Endothelial cell of umbilical vein (primary cell): ENCODE measurements around the gene NRM. TPM values are rescaled to one million over a fixed set of nuclear protein-coding genes. Genes with fewer than 3 reads are reported as not detected.

Experiments used
- BruUV-seq: library from RNA; stranded (reverse); fragments of 400-500 nt; replicated peaks from 2 replicates; lab custom pipeline; 2021; lab: Mats Ljungman, UMichigan
- CTCF ChIA-PET: fragments of 300-600, 350-600 bp; sonication (Branson Sonifier 250); formaldehyde crosslinking; loops from one replicate; lab custom pipeline; 2021; ENCODE audit warnings: antibody characterized with exemption, inconsistent platforms; lab: Charles Lee
- POLR2A ChIA-PET: fragments of 300-600, 350-600 bp; sonication (Branson Sonifier 250); formaldehyde crosslinking; loops from one replicate; lab custom pipeline; 2021; ENCODE audit warnings: antibody characterized with exemption, inconsistent platforms; lab: Charles Lee
- DNase-seq: peaks from one replicate; pipeline ENCODE4 v3.0.0-alpha.2; 2011; ENCODE audit warnings: low read depth, low spot score
- FAIRE-seq: peaks from 2 replicates; lab custom pipeline; 2011; peaks lifted over from hg19 to GRCh38; lab: Jason Lieb, UNC
- H2AFZ ChIP-seq: 2 replicates; pipeline ENCODE4 v1.6.0; 2012; ENCODE audit warnings: low read depth, low read length, control low read depth, inconsistent platforms
- H3K27ac ChIP-seq: 2 replicates; pipeline ENCODE4 v1.5.1; 2011; ENCODE audit warnings: low read depth, mild to moderate bottlenecking, control low read depth, low read length, moderate library complexity; ENCODE audit not compliant: insufficient read depth
- H3K27me3 ChIP-seq, 2 experiments: 2 replicates each; pipeline versions ENCODE4 v1.6.0 to v1.6.1; 2011; ENCODE audit warnings: low read length in 2 of 2, mixed read lengths in 1 of 2; ENCODE audit not compliant: control insufficient read depth in 2 of 2, insufficient read depth in 2 of 2
- H3K36me3 ChIP-seq, 2 experiments: 2 replicates in 1 of 2; 3 replicates in 1 of 2; pipeline ENCODE4 v1.5.1; 2011; ENCODE audit warnings: low read length in 2 of 2, mild to moderate bottlenecking in 1 of 2, moderate library complexity in 1 of 2; ENCODE audit not compliant: control insufficient read depth in 2 of 2, insufficient read depth in 2 of 2; ENCODE audit errors: extremely low read depth in 1 of 2
- H3K4me1 ChIP-seq: 3 replicates; pipeline ENCODE4 v1.5.1; 2011; ENCODE audit warnings: mild to moderate bottlenecking, low read length; ENCODE audit not compliant: control insufficient read depth, insufficient read depth; ENCODE audit errors: extremely low read depth
- H3K4me2 ChIP-seq: 2 replicates; pipeline ENCODE4 v1.6.1; 2011; ENCODE audit warnings: low read length, control low read depth, mixed read lengths; ENCODE audit not compliant: insufficient read depth
- H3K4me3 ChIP-seq, 3 experiments: fragments of 200-600 bp in 1 of 3; sonication (generic), shearing (Covaris generic) in 1 of 3; replicated peaks in 1 of 3; 2 replicates each; pipeline ENCODE4 v1.5.1; 2011 to 2016; ENCODE audit warnings: control low read depth in 3 of 3, low read length in 3 of 3, mild to moderate bottlenecking in 2 of 3, inconsistent platforms in 1 of 3, low read depth in 1 of 3, moderate library complexity in 1 of 3; ENCODE audit not compliant: insufficient read depth in 1 of 3
- H3K79me2 ChIP-seq: 2 replicates; pipeline ENCODE4 v1.6.0; 2012; ENCODE audit warnings: low read length, inconsistent platforms; ENCODE audit not compliant: control insufficient read depth, insufficient read depth
- H3K9ac ChIP-seq: replicated peaks from 2 replicates; pipeline ENCODE3; 2011; ENCODE audit warnings: low read length, control low read depth; ENCODE audit not compliant: insufficient read depth; ENCODE audit errors: extremely low read depth
- H3K9me1 ChIP-seq: replicated peaks from 3 replicates; pipeline ENCODE4 v1.6.0; 2011; ENCODE audit warnings: mild to moderate bottlenecking, low read length; ENCODE audit not compliant: control insufficient read depth, insufficient read depth; ENCODE audit errors: extremely low read depth
- H3K9me3 ChIP-seq: replicated peaks from 2 replicates; pipeline ENCODE4 v1.5.1; 2012; ENCODE audit warnings: low read length, inconsistent platforms; ENCODE audit not compliant: control insufficient read depth, insufficient read depth
- H4K20me1 ChIP-seq: replicated peaks from 2 replicates; pipeline ENCODE3; 2011; ENCODE audit warnings: mild to moderate bottlenecking, low read length; ENCODE audit not compliant: control insufficient read depth, insufficient read depth; ENCODE audit errors: extremely low read depth
- EZH2 ChIP-seq: IDR thresholded peaks from 2 replicates; pipeline ENCODE4 v1.6.1; 2012; ENCODE audit warnings: borderline replicate concordance, low read depth, mild to moderate bottlenecking, moderate library complexity, low read length, inconsistent platforms; ENCODE audit not compliant: severe bottlenecking
- FOS ChIP-seq: IDR thresholded peaks from 2 replicates; pipeline ENCODE4 v1.6.1; 2011; ENCODE audit warnings: mild to moderate bottlenecking, low read length, moderate library complexity, borderline replicate concordance; ENCODE audit not compliant: insufficient read depth
- GATA2 ChIP-seq: IDR thresholded peaks from 2 replicates; pipeline ENCODE4 v1.7.0; 2011; ENCODE audit warnings: low read depth, mild to moderate bottlenecking, moderate library complexity, mixed read lengths, low read length; ENCODE audit not compliant: insufficient read length, insufficient read depth
- JUN ChIP-seq: IDR thresholded peaks from 2 replicates; pipeline ENCODE4 v1.6.1; 2011; ENCODE audit warnings: borderline replicate concordance, low read depth; ENCODE audit not compliant: insufficient read length, insufficient read depth
- MAX ChIP-seq: IDR thresholded peaks from 2 replicates; pipeline ENCODE4 v1.6.1; 2011; ENCODE audit not compliant: insufficient read depth, insufficient read length
- MYC ChIP-seq: IDR thresholded peaks from one replicate; pipeline ENCODE4 v1.6.1; 2011; ENCODE audit warnings: mild to moderate bottlenecking, low read depth, low read length
- POLR2A ChIP-seq: IDR thresholded peaks from 2 replicates; pipeline ENCODE4 v1.6.1; 2012; ENCODE audit warnings: low read depth, mild to moderate bottlenecking, control low read depth, low read length
- POLR2AphosphoS5 ChIP-seq: IDR thresholded peaks from 2 replicates; pipeline ENCODE4 v1.6.1; 2012; ENCODE audit warnings: low read depth, mild to moderate bottlenecking, control low read depth, low read length, moderate library complexity; ENCODE audit not compliant: insufficient read depth
- dilution Hi-C: fragments of 300-500 bp; cut with MboI; formaldehyde crosslinking; loops from one replicate; pipeline ENCODE4 v1.15.0; 2019; ENCODE audit warnings: low sequenced_read_pairs; ENCODE audit not compliant: extremely low pct_ligation_motif_present
- intact Hi-C: fragments of 100-400 bp; cut with micrococcal nuclease; formaldehyde crosslinking; loops from one replicate; pipeline ENCODE4 v1.10.0; 2022
- polyA plus RNA-seq, 4 experiments: library from polyadenylated mRNA; depleted of rRNA in 3 of 4; stranded (reverse) in 3 of 4; unstranded in 1 of 4; fragments of >200 nt; gene quantifications; 2 replicates each; pipeline versions ENCODE4 v1.2.1 to v1.2.3, GENCODE V29; 2011 to 2012; ENCODE audit warnings: missing spikeins in 1 of 4
- total RNA-seq: library from RNA; stranded (reverse); gene quantifications from 2 replicates; pipeline ENCODE4 v1.2.3, GENCODE V29; 2021
- TF ChIP-seq, protein P1 (sequence below), 2 donors: IDR thresholded peaks; 1 replicate in 1 of 2; 2 replicates in 1 of 2; pipeline ENCODE4 v1.5.1; 2011; ENCODE audit warnings: low read length in 2 of 2, mild to moderate bottlenecking in 2 of 2, moderate library complexity in 2 of 2, control low read depth in 1 of 2, inconsistent platforms in 1 of 2, low read depth in 1 of 2; ENCODE audit not compliant: insufficient read depth in 1 of 2; ENCODE audit errors: extremely low read depth in 1 of 2

Gene NRM
- total and polyA plus RNA-seq, 2 donors (not counting 3 experiments of a cell fraction or from before 2014, with no cell fraction given) = 32.2 to 33.8 TPM

DNA sequence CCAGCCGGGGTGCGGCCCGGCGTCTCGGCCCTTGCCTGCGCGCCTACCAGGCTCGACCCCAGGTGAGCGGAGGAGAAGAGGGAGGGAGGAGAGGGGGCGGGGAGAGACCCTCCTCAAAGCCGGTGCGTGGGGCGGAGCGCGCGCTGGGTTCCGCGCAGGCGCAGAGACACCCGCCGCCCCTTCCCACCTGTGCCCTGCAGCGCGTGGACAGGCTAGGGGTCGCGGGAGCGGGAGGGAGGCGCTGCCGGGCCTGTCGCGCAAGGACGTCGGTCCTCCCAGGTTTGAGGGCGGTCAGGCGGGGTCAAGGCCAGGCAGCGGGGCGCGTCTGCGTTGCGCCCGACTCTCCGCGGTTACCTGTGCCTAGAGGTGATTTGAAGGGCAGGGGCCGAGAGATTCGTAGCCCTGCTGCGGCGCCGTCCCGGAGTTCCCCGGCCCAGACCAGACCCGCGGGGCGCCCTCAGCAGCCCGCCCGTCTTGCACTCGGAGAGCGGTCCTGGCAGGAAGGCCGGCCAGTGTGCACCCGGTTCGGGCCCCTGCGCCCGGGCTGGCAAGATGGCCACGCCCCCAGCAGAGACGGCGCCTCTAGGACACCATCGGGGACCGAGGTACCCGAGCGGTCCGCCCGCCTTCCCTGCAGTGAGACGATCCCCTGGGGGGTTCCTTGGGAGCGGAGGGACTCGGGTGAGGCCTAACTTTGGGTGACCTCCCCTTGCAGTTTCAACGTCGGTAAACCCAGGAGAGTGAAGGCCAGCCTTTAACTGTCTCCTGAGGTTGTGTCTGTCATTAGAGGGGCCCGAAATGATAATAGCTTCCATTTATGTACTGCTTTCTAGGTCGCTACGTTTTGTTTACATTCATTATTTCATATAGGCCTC, 43.3 kb downstream of the NRM start:
- Histone ChIP-seq H3K36me3 (peaks cover 2% of the 10 kb centered on the region in 2 experiments), H2AFZ (peak overlapping the region; percentile 88), H3K4me1 (peaks cover 8% of the 10 kb centered on the region), H3K4me2 (peak overlapping the region; percentile 87), H3K9me3 (no peaks in the 10 kb centered on the region), H3K4me3 (peak overlapping the region; percentile 70 to 99 (median 76)), H3K79me2 (peaks cover 20% of the 10 kb centered on the region), H3K27ac (peak overlapping the region; percentile 26), H4K20me1 (no peaks in the 10 kb centered on the region), H3K9ac (peak overlapping the region; percentile 76), H3K9me1 (no peaks in the 10 kb centered on the region), H3K27me3 (no peaks in the 10 kb centered on the region)
- ChIA-PET POLR2A (no interaction called here), CTCF (interaction anchor here (1.1 to 1.6 kb wide), 3 partner anchors 25 to 83 kb away, joined by 3 to 4 read pairs (median 4); partner anchors contain the start of gene DHX16)
- dilution Hi-C loops (no loop called here), intact Hi-C loops (loop anchor here (1.0 to 2.0 kb wide), 3 partner anchors 26 to 73 kb away; partner anchors contain the start of genes DHX16, MRPS18B, PPP1R10 and TUBB)
- DNase-seq (peak; percentile 66), FAIRE-seq (no peak)
- TF ChIP-seq MAX (no peak), MYC (no peak), JUN (no peak), GATA2 (no peak), POLR2A (peak; percentile 69), EZH2 (no peak), FOS (no peak), POLR2AphosphoS5 (peak; percentile 41)
- TF ChIP-seq, protein P1, sequence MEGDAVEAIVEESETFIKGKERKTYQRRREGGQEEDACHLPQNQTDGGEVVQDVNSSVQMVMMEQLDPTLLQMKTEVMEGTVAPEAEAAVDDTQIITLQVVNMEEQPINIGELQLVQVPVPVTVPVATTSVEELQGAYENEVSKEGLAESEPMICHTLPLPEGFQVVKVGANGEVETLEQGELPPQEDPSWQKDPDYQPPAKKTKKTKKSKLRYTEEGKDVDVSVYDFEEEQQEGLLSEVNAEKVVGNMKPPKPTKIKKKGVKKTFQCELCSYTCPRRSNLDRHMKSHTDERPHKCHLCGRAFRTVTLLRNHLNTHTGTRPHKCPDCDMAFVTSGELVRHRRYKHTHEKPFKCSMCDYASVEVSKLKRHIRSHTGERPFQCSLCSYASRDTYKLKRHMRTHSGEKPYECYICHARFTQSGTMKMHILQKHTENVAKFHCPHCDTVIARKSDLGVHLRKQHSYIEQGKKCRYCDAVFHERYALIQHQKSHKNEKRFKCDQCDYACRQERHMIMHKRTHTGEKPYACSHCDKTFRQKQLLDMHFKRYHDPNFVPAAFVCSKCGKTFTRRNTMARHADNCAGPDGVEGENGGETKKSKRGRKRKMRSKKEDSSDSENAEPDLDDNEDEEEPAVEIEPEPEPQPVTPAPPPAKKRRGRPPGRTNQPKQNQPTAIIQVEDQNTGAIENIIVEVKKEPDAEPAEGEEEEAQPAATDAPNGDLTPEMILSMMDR (IDR thresholded peaks at IDR 0.05; ENCODE audit: extremely low read depth in 1 of 2, insufficient read depth in 1 of 2, low read depth in 1 of 2, low read length in 2 of 2) = no peak
- no TSS peak for BruUV-seq
